NB4 (cell line): Measurements from ENCODE around the gene CACNA2D3.

ENCODE experiments used
- CTCF ChIP-seq: IDR thresholded peaks from one replicate; pipeline ENCODE4 v1.5.1; 2012; ENCODE audit warnings: low read depth, low read length
- MAX ChIP-seq: IDR thresholded peaks from 2 replicates; pipeline ENCODE4 v1.6.1; 2011; ENCODE audit warnings: low read depth, low read length
- POLR2A ChIP-seq: IDR thresholded peaks from 2 replicates; pipeline ENCODE4 v1.6.1; 2011; ENCODE audit warnings: mild to moderate bottlenecking; ENCODE audit not compliant: insufficient read length; ENCODE audit errors: extremely low read depth

GRCh38 chr3:54954022-54954421 is 831.7 kb downstream of the CACNA2D3 start:
- no peak for TF ChIP-seq CTCF
- TF ChIP-seq MAX, result no peak
- TF ChIP-seq POLR2A, result no peak
